ENCODE data around the gene CCDC144A.
"Not testable (repeated sequence)": the region's sequence is repeated elsewhere in the genome, so short reads cannot be mapped to it uniquely, and the experiment has no call there.

GRCh38 chr17:16690447-16690846 is 406 bp downstream of the CCDC144A start:
- TF ChIP-seq CTCF, EP300 (IDR thresholded peaks at IDR 0.05): not testable (repeated sequence)
